K562 (cell line): Measurements from ENCODE around the gene SBK3. TPM values are rescaled to one million over a fixed set of nuclear protein-coding genes. Genes with fewer than 3 reads are reported as not detected.
A peak's percentile ranks its signal among the peaks of the same experiment; 100 is the strongest.

Source experiments
- ATAC-seq: fragments of 200-7000 bp; cut with Tn5 transposase; 3 replicates; pipeline ENCODE4 v1.9.1; 2020; ENCODE audit warnings: moderate library complexity
- BruUV-seq: library from RNA; stranded (reverse); fragments of 400-500 nt; replicated peaks from 2 replicates; lab custom pipeline; 2021; lab: Mats Ljungman, UMichigan
- CTCF ChIA-PET: fragments of 300-600 bp; formaldehyde crosslinking; extraction: SDS; loops from one replicate; lab custom pipeline; 2021; ENCODE audit warnings: low intra/inter-chr PET ratio; lab: Yijun Ruan, JAX
- POLR2A ChIA-PET: fragments of 300-600, 350-650 bp; sonication (Branson Sonifier 250); formaldehyde crosslinking; extraction: SDS; loops from one replicate; lab custom pipeline; 2021; ENCODE audit warnings: antibody characterized with exemption, inconsistent platforms; lab: Yijun Ruan, JAX
- DNase-seq, 4 experiments: peaks; one replicate each; pipeline versions ENCODE4 v3.0.0 to v3.0.0-alpha.2; 2011 to 2018; ENCODE audit warnings: low spot score in 3 of 4, mixed read lengths in 3 of 4; ENCODE audit errors: extremely low read depth in 1 of 4
- FAIRE-seq: peaks from 2 replicates; lab custom pipeline; 2011; peaks lifted over from hg19 to GRCh38; lab: Jason Lieb, UNC
- H2AFZ ChIP-seq: 2 replicates; pipeline ENCODE4 v1.6.0; 2011; ENCODE audit warnings: low read depth, low read length, control low read depth, inconsistent platforms
- H3K27ac ChIP-seq: fragments of 200-600 bp; 3 replicates; pipeline ENCODE4 v1.8.0; 2011; ENCODE audit warnings: low read depth, mild to moderate bottlenecking, control low read depth, inconsistent platforms, low read length, moderate library complexity, mixed read lengths; ENCODE audit errors: extremely low read depth
- H3K27me3 ChIP-seq, 2 experiments: fragments of 300-600 bp in 1 of 2; 2 replicates in 1 of 2; 3 replicates in 1 of 2; pipeline versions ENCODE4 v1.6.0 to v1.8.0; 2011; ENCODE audit warnings: inconsistent platforms in 2 of 2, low read length in 2 of 2, mild to moderate bottlenecking in 1 of 2, mixed read lengths in 1 of 2, moderate library complexity in 1 of 2; ENCODE audit not compliant: control insufficient read depth in 2 of 2, insufficient read depth in 2 of 2
- H3K36me3 ChIP-seq: fragments of 300-600 bp; 3 replicates; pipeline ENCODE4 v1.8.0; 2011; ENCODE audit warnings: mild to moderate bottlenecking, low read length, inconsistent platforms; ENCODE audit not compliant: control insufficient read depth, insufficient read depth
- H3K4me1 ChIP-seq, 2 experiments: fragments of 200-600 bp in 1 of 2; replicated peaks in 1 of 2; 2 replicates in 1 of 2; 3 replicates in 1 of 2; pipeline versions ENCODE4 v1.5.1 to v1.8.0; 2011; ENCODE audit warnings: inconsistent platforms in 2 of 2, low read length in 2 of 2, mild to moderate bottlenecking in 1 of 2, mixed read lengths in 1 of 2, moderate library complexity in 1 of 2; ENCODE audit not compliant: control insufficient read depth in 2 of 2, insufficient read depth in 2 of 2
- H3K4me2 ChIP-seq: 2 replicates; pipeline ENCODE4 v1.6.1; 2011; ENCODE audit warnings: low read length, control low read depth, inconsistent platforms, mixed read lengths; ENCODE audit not compliant: insufficient read depth
- H3K4me3 ChIP-seq: fragments of 200-600 bp; sonication (generic), shearing (Covaris generic); 2 replicates; pipeline ENCODE4 v1.5.1; 2016; ENCODE audit warnings: control low read depth, inconsistent platforms
- H3K79me2 ChIP-seq: fragments of 200-600 bp; 3 replicates; pipeline ENCODE4 v1.8.0; 2011; ENCODE audit warnings: low read length, inconsistent platforms; ENCODE audit not compliant: control insufficient read depth, insufficient read depth
- H3K9ac ChIP-seq, 2 experiments: 2 replicates each; pipeline versions ENCODE4 v1.6.0 to v1.6.1; 2011; ENCODE audit warnings: low read depth in 2 of 2, low read length in 2 of 2, control low read depth in 1 of 2, inconsistent platforms in 1 of 2, mild to moderate bottlenecking in 1 of 2, mixed read lengths in 1 of 2; ENCODE audit not compliant: insufficient read depth in 1 of 2
- H3K9me1 ChIP-seq: one replicate; pipeline ENCODE4 v1.6.0; 2011; ENCODE audit warnings: inconsistent platforms, mild to moderate bottlenecking, low read length, moderate library complexity; ENCODE audit not compliant: control insufficient read depth, insufficient read depth
- H3K9me3 ChIP-seq: replicated peaks from 2 replicates; pipeline ENCODE4 v1.5.1; 2011; ENCODE audit warnings: low read depth, low read length, inconsistent platforms; ENCODE audit not compliant: control insufficient read depth, insufficient read depth
- H4K20me1 ChIP-seq: replicated peaks from 2 replicates; pipeline ENCODE4 v1.6.1; 2011; ENCODE audit warnings: low read length, inconsistent platforms, mixed read lengths; ENCODE audit not compliant: control insufficient read depth, insufficient read depth
- BCL6 ChIP-seq: fragments of 250-450 bp; sonication (Bioruptor Pico); IDR thresholded peaks from 2 replicates; pipeline ENCODE4 v1.4.0; 2020
- EHMT2 ChIP-seq: fragments of 450-650 bp; IDR thresholded peaks from 2 replicates; pipeline ENCODE4 v1.6.1; 2018; ENCODE audit warnings: antibody characterized with exemption
- ZNF121 ChIP-seq: sonication (generic); formaldehyde crosslinking; conservative IDR thresholded peaks from 2 replicates; pipeline ENCODE4 v1.8.0; 2022; ENCODE audit warnings: missing genetic modification reagents
- ZNF263 ChIP-seq: sonication (generic); formaldehyde crosslinking; IDR thresholded peaks from 2 replicates; pipeline ENCODE4 v1.8.0; 2022; ENCODE audit warnings: mild to moderate bottlenecking, missing genetic modification reagents, borderline replicate concordance
- WGBS: fragments of 100-300 bp; shearing (Covaris generic); methylation state at CpG from one replicate; pipeline ENCODE4 v1.1.6; 2016; ENCODE audit warnings: low coverage, mixed read lengths; ENCODE audit not compliant: insufficient coverage; ENCODE audit errors: missing lambda C conversion rate; 5-methylcytosine and 5-hydroxymethylcytosine counted together
- in situ Hi-C: fragments of 300-500 bp; cut with MboI; formaldehyde crosslinking; loops from 4 replicates; pipeline ENCODE4 v1.15.0; 2018; ENCODE audit warnings: inconsistent platforms, mixed read lengths
- intact Hi-C: fragments of 100-400 bp; cut with micrococcal nuclease; formaldehyde crosslinking; loops from 2 replicates; pipeline ENCODE4 v1.14.2; 2022
- polyA plus RNA-seq, 8 experiments: library from polyadenylated mRNA; depleted of rRNA in 4 of 8; stranded (reverse) in 5 of 8; unstranded in 3 of 8; fragments of >200 nt; fragmentation: Nextera tagmentation in 2 of 8; fragmentation: Illumina TruSeq in 1 of 8; extraction: Ambion mirVana in 2 of 8; extraction: Trizol in 1 of 8; gene quantifications; 2 replicates each; pipeline versions ENCODE4 v1.2.1 to v1.2.3, GENCODE V29; 2011 to 2014; ENCODE audit warnings: inconsistent platforms in 1 of 8, missing spikeins in 1 of 8
- total RNA-seq, 7 experiments: library from RNA; depleted of rRNA in 6 of 7; stranded (reverse); fragments of >200 nt in 6 of 7; fragmentation: Illumina TruSeq in 2 of 7; extraction: Trizol in 2 of 7; gene quantifications; 2 replicates each; pipeline versions ENCODE4 v1.2.1 to v1.2.3, GENCODE V29; 2011 to 2021; ENCODE audit warnings: low replicate concordance in 1 of 7

Gene SBK3
- total and polyA plus RNA-seq, 9 of the 15 experiments (the other 6 are each of a cell fraction or from before 2014, with no cell fraction given), result 0.11 to 0.43 (median 0.13) TPM; not detected in 6

DNA sequence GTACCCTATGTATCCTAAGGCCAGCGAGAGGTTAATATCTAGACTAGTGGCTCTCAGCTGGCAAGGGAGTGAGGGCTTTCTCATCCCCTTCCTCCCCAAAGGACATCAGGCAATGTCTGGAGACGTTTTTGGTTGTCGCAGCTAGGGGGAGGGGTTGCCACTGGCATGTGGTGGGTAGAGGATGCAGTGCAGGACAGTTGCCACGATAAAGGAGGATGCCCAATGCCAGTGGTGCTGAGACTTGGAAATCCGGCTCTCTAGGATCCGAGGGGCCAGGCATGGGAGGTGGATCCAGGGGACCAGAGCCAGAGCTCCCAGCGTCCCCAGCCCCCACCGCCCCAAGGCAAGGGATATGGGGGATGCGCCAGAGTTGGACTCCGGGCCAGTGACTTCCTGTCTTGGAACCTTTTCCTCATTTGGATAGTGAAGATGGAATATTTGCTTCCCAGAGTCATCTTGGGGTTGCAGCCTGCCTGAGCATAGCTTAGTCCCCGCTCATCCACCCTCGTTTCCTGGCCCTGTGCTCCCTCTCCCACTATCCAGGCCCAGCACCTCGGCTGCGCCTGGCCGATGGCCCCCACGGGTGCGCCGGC is 52.2 kb downstream of the SBK3 start:
- in situ Hi-C loops (no loop called here), intact Hi-C loops (no loop called here)
- Histone ChIP-seq H3K79me2 (no peaks in the 10 kb centered on the region), H3K36me3 (no peaks in the 10 kb centered on the region), H3K9me1 (no peaks in the 10 kb centered on the region), H3K9me3 (no peaks in the 10 kb centered on the region), H3K4me1 (peaks cover 12 to 59% of the 10 kb centered on the region in 2 experiments), H3K4me3 (no peak overlapping the region), H3K4me2 (no peak overlapping the region), H4K20me1 (no peaks in the 10 kb centered on the region), H3K9ac (no peak overlapping the region; a peak in 1 of 4 replicates), H3K27ac (no peak overlapping the region), H3K27me3 (peaks cover 0 to 4% of the 10 kb centered on the region in 2 experiments; a peak in 1 of 5 replicates), H2AFZ (no peak overlapping the region)
- POLR2A ChIA-PET, result interaction anchor here (0.6 to 2.8 kb wide), 3 partner anchors 8 to 161 kb away, joined by 3 to 12 read pairs (median 5); partner anchors contain the start of gene NAT14
- CTCF ChIA-PET, result no interaction called here
- DNase-seq, result no peak
- TF ChIP-seq ZNF263 (CRISPR knock-in tag) (peak; percentile 75), EHMT2 (no peak)
- no peak for ATAC-seq
- no TSS peak for BruUV-seq
- FAIRE-seq, result no peak
- WGBS, result 43% methylated on average over 16 of the region's 18 CpGs

DNA sequence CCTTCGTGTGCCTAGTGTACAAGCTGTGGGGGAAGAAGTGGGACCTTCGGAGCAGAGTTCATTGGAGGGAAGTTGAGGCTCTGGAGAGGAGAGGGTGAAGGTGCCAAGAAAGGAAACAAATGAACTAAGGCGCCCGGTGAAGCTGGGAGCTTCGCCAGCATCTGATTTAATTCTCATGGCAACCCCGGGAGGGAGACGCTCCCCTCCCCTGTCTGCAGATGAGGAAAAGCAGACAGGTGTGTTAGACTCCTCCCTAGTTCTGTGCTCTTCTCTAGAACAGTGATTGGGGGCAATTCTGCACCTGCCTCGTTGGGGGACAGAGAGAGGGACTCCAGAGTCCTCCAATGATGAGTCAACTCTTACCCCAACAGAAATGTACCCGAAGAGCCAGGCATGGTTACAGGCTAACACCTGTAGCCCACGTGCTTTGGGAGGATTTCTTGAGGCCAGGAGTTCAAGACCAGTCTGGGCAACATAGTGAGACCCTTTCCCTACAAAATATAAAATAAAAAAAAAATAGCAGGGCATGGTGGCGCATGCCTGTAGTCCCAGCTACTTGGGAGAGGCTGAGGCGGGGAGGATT is 52.9 kb downstream of the SBK3 start:
- Histone ChIP-seq H2AFZ (no peak overlapping the region), H3K27me3 (peaks cover 0 to 4% of the 10 kb centered on the region in 2 experiments; a peak in 1 of 5 replicates), H3K36me3 (no peaks in the 10 kb centered on the region), H3K4me1 (peaks cover 18 to 62% of the 10 kb centered on the region in 2 experiments), H3K9ac (peak overlapping the region in 1 of 2 experiments; percentile 64; a peak in 1 of 4 replicates), H3K4me3 (no peak overlapping the region), H3K4me2 (no peak overlapping the region), H3K79me2 (no peaks in the 10 kb centered on the region), H4K20me1 (no peaks in the 10 kb centered on the region), H3K27ac (no peak overlapping the region), H3K9me3 (no peaks in the 10 kb centered on the region), H3K9me1 (no peaks in the 10 kb centered on the region)
- intact Hi-C loops, result no loop called here
- TF ChIP-seq ZNF121 (CRISPR knock-in tag) (peak; percentile 53; the same call in 1 of the 2 replicates), BCL6 (CRISPR knock-in tag) (no peak)
- ChIA-PET POLR2A (interaction anchor here (0.9 to 2.8 kb wide), 3 partner anchors 8 to 25 kb away, joined by 4 to 12 read pairs (median 5); partner anchors contain the start of gene NAT14), CTCF (no interaction called here)
- DNase-seq (no peak), FAIRE-seq (no peak), ATAC-seq (no peak)
- in situ Hi-C loops, result no loop called here
- WGBS, result 30% methylated on average over 11 of the region's 12 CpGs
- BruUV-seq, result no TSS peak
